ENCODE measurements around the gene POLR2J3. TPM values are rescaled to one million over a fixed set of nuclear protein-coding genes. Genes with fewer than 3 reads are reported as not detected.
"Not testable (repeated sequence)": the region's sequence is repeated elsewhere in the genome, so short reads cannot be mapped to it uniquely, and the experiment has no call there.

The POLR2J3 gene
- polyA plus RNA-seq, 1 donor = 40.4 TPM

DNA sequence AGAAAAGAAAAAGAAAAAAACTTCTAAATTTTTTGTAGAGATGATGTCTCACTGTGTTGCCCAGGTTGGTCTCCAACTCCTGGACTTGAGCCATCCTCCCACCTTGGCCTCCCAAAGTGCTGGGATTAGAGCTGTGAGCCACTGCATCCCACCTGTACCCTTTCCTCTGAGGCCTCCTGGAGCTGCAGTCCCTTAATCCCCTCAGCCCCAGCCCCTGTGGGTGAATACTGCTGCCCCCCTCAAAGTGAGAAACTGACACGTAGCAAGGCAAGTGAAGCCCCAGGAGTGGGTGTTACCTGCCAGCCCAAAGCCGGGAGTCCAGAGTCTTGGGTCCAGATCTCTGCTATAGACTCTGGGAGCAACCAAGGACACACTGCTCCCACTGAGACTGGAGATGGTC, 47.6 kb downstream of the POLR2J3 start:
- H3K9me3 ChIP-seq (ENCODE audit: control insufficient read depth, low read depth, low read length); DNase-seq; H3K36me3 ChIP-seq (ENCODE audit: control insufficient read depth, insufficient read depth, low read length); H3K27ac ChIP-seq (ENCODE audit: low read length); H3K4me1 ChIP-seq (ENCODE audit: control insufficient read depth, insufficient read depth, low read length); H3K4me3 ChIP-seq (ENCODE audit: low read length); H3K27me3 ChIP-seq (ENCODE audit: control insufficient read depth, insufficient read depth, low read length): not testable (repeated sequence)
- no CpG with 5 or more reads among the region's 2 CpGs for WGBS (ENCODE audit: insufficient coverage, low lambda C conversion rate)

DNA sequence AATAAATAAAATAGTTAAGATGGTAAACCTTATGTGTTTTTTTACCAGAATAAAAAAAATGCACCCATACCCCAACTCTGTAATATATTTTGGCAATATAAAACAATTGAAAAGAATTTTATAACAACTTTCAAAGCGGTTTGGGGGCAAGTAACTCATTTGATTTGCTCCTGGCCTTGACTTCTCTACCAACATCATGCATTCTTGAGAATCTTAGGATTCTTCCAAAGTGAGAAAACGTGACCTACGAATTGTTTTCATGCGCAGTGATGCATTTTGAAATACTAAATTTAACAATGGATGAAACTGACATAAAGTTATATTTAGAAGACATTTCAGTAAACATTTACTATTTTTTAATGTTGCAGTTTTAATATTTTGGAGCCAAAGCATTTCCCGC, 51.6 kb downstream of the POLR2J3 start:
- no CpG with 5 or more reads among the region's 5 CpGs for WGBS (ENCODE audit: insufficient coverage, low lambda C conversion rate)
- not testable (repeated sequence) for H3K36me3 ChIP-seq (ENCODE audit: control insufficient read depth, insufficient read depth, low read length); DNase-seq; H3K4me3 ChIP-seq (ENCODE audit: low read length); H3K4me1 ChIP-seq (ENCODE audit: control insufficient read depth, insufficient read depth, low read length); H3K27ac ChIP-seq (ENCODE audit: low read length); H3K9me3 ChIP-seq (ENCODE audit: control insufficient read depth, low read depth, low read length); H3K27me3 ChIP-seq (ENCODE audit: control insufficient read depth, insufficient read depth, low read length)

DNA sequence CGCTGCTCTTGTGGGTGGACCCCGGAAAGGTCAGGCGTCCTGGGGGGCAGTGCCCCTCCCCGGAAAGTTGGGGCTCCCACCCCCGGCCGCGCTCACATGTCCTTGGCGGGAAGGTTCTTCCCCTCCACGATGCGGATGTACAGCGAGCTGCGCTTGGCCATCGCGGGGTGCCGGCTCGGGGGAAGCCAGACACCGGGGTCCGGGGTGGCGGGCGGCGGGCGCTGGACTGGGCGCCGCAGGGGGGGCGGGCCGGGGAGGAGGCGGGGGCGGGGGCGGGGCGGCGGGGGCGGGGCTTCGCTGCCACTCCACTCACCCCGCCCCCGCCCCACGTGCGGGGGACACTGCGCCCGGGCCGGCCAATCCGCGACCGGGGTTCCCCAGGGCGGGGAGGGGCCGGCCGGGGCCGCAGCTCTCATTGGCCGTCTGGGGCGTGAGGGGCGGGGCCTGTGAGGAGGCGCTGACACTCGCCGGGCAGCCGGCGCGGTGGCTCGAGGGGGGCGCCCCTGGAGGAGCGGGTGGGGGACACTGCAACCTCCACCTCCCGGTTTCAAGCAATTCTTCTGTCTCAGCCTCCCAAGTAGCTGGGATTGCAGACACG, 54.7 kb downstream of the POLR2J3 start, which contains the start of gene RASA4B:
RASA4B (minus strand) TSS at position 228 of the 598 bp plus-strand sequence; CDS start at position 161, 67 bp downstream.
- not testable (repeated sequence) for H3K4me3 ChIP-seq (ENCODE audit: low read length); H3K36me3 ChIP-seq (ENCODE audit: control insufficient read depth, insufficient read depth, low read length)

More for the DNA sequence above, 54.7 kb downstream of the POLR2J3 start, which contains the start of gene RASA4B:
- WGBS (ENCODE audit: insufficient coverage, low lambda C conversion rate) = no CpG with 5 or more reads among the region's 61 CpGs
- H3K27me3 ChIP-seq (ENCODE audit: control insufficient read depth, insufficient read depth, low read length); H3K9me3 ChIP-seq (ENCODE audit: control insufficient read depth, low read depth, low read length); H3K27ac ChIP-seq (ENCODE audit: low read length); H3K4me1 ChIP-seq (ENCODE audit: control insufficient read depth, insufficient read depth, low read length): not testable (repeated sequence)
- peak in 1 of 2 donors; percentile 0 for DNase-seq

Other genes starting within 250 kb of the POLR2J3 start
- gene SPDYE6, start 216.1 kb downstream of the POLR2J3 start, polyA plus RNA-seq = 4.3 TPM
- 30.0 TPM for gene PRKRIP1, start 176.2 kb downstream of the POLR2J3 start, polyA plus RNA-seq
- 9.9 TPM for gene ORAI2, start 139.0 kb downstream of the POLR2J3 start, polyA plus RNA-seq
- gene ALKBH4, start 107.7 kb downstream of the POLR2J3 start, polyA plus RNA-seq = 10.5 TPM
- 11.2 TPM for gene LRWD1, start 107.6 kb downstream of the POLR2J3 start, polyA plus RNA-seq
- gene POLR2J, start 93.7 kb downstream of the POLR2J3 start, polyA plus RNA-seq = 50.7 TPM
- gene RASA4B, start 54.8 kb downstream of the POLR2J3 start, polyA plus RNA-seq = 14.2 TPM
- gene UPK3BL2, start 28.9 kb downstream of the POLR2J3 start, polyA plus RNA-seq = 17.0 TPM
- 3.2 TPM for gene SPDYE2, start 21.4 kb downstream of the POLR2J3 start, polyA plus RNA-seq
- gene RASA4, start 44.2 kb upstream of the POLR2J3 start, polyA plus RNA-seq = 30.1 TPM
- 33.0 TPM for gene UPK3BL1, start 70.2 kb upstream of the POLR2J3 start, polyA plus RNA-seq
- gene SPDYE2B, start 77.7 kb upstream of the POLR2J3 start, polyA plus RNA-seq = 1.0 TPM
- gene POLR2J2, start 99.1 kb upstream of the POLR2J3 start, polyA plus RNA-seq = 4.4 TPM
- gene FAM185A, start 176.4 kb upstream of the POLR2J3 start, polyA plus RNA-seq = 7.4 TPM